Stomach smooth muscle (tissue), 2 donors: ENCODE data around the gene TMC4.
"Not testable (repeated sequence)": the region's sequence is repeated elsewhere in the genome, so short reads cannot be mapped to it uniquely, and the experiment has no call there.

Source experiments
- H3K27ac ChIP-seq: one replicate; pipeline ENCODE4 v1.7.0; 2013; ENCODE audit warnings: mild to moderate bottlenecking, low read length, inconsistent platforms
- H3K27me3 ChIP-seq, 2 donors: one replicate each; pipeline ENCODE4 v1.7.0; 2013; ENCODE audit warnings: low read length in 2 of 2; ENCODE audit not compliant: insufficient read depth in 2 of 2, control insufficient read depth in 1 of 2
- H3K36me3 ChIP-seq, 2 donors: one replicate each; pipeline ENCODE4 v1.7.0; 2013; ENCODE audit warnings: low read length in 2 of 2; ENCODE audit not compliant: control insufficient read depth in 2 of 2, insufficient read depth in 2 of 2
- H3K4me1 ChIP-seq: one replicate; pipeline ENCODE4 v1.7.0; 2013; ENCODE audit warnings: low read length; ENCODE audit not compliant: control insufficient read depth, insufficient read depth
- H3K4me3 ChIP-seq, 2 donors: one replicate each; pipeline ENCODE4 v1.7.0; 2013; ENCODE audit warnings: low read length in 2 of 2
- H3K9ac ChIP-seq, 2 donors: one replicate each; pipeline ENCODE4 v1.7.0; 2013; ENCODE audit warnings: low read length in 2 of 2, mild to moderate bottlenecking in 1 of 2
- H3K9me3 ChIP-seq, 2 donors: one replicate each; pipeline ENCODE4 v1.7.0; 2013; ENCODE audit warnings: low read length in 2 of 2; ENCODE audit not compliant: control insufficient read depth in 2 of 2
- donor health status: healthy.
- donor health status: Pancreatic carcinoma.

The TMC4 gene

GRCh38 chr19:54189735-54190502, 17.0 kb upstream of the TMC4 start:
- Histone ChIP-seq H3K36me3 (peaks cover 10% of the 10 kb centered on the region in 2 donors), H3K4me1 (peaks cover 25% of the 10 kb centered on the region), H3K4me3 (peak overlapping the region; percentile 57 to 91), H3K9me3 (no peaks in the 10 kb centered on the region), H3K27me3 (no peaks in the 10 kb centered on the region), H3K27ac (peak overlapping the region; percentile 97), H3K9ac (peak overlapping the region; percentile 76 to 94)

GRCh38 chr19:54189145-54189734, 16.3 kb upstream of the TMC4 start, which contains the start of gene MBOAT7:
TSS of gene MBOAT7 (minus strand) at chr19:54189580. CDS start at chr19:54188508, 1,072 bp downstream.
- peak within 1 kb of the TSS; percentile 97 for H3K27ac ChIP-seq
- H3K9ac ChIP-seq: peak within 1 kb of the TSS; percentile 76 to 94
- peaks cover 25% of the 10 kb centered on the region for H3K4me1 ChIP-seq
- H3K4me3 ChIP-seq: peak within 1 kb of the TSS; percentile 57 to 91
- H3K36me3 ChIP-seq: peaks cover 10% of the 10 kb centered on the region in 2 donors
- H3K27me3 ChIP-seq: no peaks in the 10 kb centered on the region
- H3K9me3 ChIP-seq: no peaks in the 10 kb centered on the region

DNA sequence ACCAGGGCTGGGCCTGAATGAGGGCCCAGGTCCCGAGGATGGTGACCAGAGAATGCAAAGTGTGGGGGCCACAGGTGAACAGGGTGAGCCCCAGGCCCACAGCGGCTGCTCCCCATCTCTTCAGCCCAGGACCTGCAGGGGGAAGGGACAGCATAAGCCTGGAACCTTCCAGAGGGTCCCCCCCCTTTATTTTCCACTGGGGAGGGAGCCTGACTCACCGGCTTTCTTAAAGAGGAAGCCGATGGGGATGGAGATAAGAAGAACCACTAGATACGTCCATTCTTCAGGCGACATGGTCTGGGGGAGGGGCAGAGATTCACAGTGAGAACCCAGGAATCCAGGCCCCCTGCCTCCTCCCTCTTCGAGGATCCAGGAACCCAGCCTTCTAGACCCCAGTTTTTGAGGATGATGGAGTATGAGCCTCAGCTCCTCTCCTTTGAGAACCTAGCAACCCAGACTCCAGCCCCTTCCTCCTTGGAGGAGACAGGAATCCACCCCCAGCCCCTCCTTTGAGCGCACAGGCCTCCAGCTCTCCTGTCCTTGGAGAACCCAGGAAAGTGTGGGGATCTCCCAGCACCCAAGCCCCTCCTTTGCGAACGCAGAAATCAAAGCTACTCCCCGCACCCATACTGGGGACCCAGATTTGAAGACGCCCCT, 15.4 kb upstream of the TMC4 start:
- H3K4me1 ChIP-seq: peaks cover 25% of the 10 kb centered on the region
- peak overlapping the region; percentile 57 to 91 for H3K4me3 ChIP-seq
- H3K9me3 ChIP-seq: no peaks in the 10 kb centered on the region
- H3K27ac ChIP-seq: peak overlapping the region; percentile 97
- peak overlapping the region; percentile 76 to 94 for H3K9ac ChIP-seq
- H3K36me3 ChIP-seq: peaks cover 5 to 10% of the 10 kb centered on the region in 2 donors
- no peaks in the 10 kb centered on the region for H3K27me3 ChIP-seq

DNA sequence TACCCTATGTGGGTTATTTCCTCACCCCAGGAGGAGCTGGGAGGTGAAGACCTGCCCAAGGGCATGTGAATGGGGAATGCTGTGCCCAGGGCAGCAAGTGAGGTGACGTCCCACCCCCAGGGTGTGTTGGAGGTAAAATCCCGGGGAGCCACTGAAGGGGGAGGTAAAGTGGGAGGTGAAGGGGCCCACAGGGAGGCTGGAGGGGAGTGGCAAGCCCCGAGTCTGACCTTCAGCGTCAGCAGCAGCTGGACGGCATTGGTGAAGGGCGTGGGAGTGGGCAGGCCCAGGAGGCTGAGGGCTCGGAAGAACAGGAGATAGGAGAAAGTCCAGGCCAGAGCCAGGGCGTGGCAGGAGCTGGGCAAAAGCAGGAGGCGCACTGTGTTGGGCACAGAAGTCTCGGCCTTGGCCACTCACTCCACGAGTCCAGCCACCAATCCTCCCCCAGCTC, 14.0 kb upstream of the TMC4 start:
- H3K27ac ChIP-seq: no peak overlapping the region
- H3K9me3 ChIP-seq: no peaks in the 10 kb centered on the region

DNA sequence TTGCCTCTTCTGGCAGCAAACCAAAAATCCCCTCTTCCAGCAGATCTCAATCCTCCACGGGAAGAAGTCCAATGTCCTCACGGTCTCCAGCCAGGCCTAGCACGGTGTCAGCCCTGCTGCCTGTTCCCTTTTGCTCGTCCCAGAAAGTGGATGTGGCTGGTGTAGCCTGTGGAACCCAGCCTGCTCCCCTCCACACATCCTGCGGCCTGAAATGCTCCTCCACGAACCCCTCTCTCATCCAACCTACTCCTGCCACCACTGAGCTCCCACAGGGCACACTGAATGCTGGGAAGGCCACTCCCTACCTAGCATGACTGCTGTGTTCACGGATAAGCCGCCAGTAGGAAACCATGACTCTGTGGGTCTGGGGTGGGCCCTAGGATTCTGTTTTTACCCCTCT, 13.4 kb upstream of the TMC4 start:
- Histone ChIP-seq H3K9ac (no peak overlapping the region), H3K36me3 (peaks cover 0 to 8% of the 10 kb centered on the region in 2 donors), H3K4me3 (no peak overlapping the region), H3K9me3 (no peaks in the 10 kb centered on the region), H3K27me3 (no peaks in the 10 kb centered on the region), H3K27ac (no peak overlapping the region), H3K4me1 (peaks cover 12% of the 10 kb centered on the region)

More for the DNA sequence above, 14.0 kb upstream of the TMC4 start:
- no peak overlapping the region for H3K4me3 ChIP-seq
- H3K9ac ChIP-seq: peak overlapping the region in 1 of 2 donors; percentile 13
- H3K36me3 ChIP-seq: peaks cover 0 to 8% of the 10 kb centered on the region in 2 donors
- H3K27me3 ChIP-seq: no peaks in the 10 kb centered on the region
- H3K4me1 ChIP-seq: peaks cover 18% of the 10 kb centered on the region

DNA sequence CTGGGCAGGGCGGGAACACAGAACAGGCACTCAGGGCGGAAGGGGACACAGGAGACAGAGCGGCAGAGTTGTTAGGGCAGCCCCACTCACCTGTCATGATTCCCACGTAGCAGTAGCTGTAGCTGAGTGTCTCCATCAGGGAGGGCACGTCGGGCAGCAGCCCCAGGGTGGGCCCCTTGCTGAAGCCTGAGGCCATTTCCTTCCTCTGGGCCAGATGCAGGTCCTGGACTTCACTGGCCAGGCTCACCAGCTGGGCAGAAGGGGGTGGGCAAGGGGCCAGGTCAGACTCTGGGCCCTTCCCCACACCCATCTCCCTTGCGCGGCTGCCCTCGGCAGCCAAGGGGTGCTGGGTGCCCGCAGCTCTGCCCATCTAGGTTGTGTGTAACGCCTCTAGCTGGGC, 10.5 kb upstream of the TMC4 start:
- Histone ChIP-seq H3K27ac (no peak overlapping the region), H3K27me3 (no peaks in the 10 kb centered on the region), H3K4me1 (peaks cover 5% of the 10 kb centered on the region), H3K9me3 (no peaks in the 10 kb centered on the region), H3K36me3 (peaks cover 0 to 11% of the 10 kb centered on the region in 2 donors), H3K4me3 (no peak overlapping the region), H3K9ac (no peak overlapping the region)

DNA sequence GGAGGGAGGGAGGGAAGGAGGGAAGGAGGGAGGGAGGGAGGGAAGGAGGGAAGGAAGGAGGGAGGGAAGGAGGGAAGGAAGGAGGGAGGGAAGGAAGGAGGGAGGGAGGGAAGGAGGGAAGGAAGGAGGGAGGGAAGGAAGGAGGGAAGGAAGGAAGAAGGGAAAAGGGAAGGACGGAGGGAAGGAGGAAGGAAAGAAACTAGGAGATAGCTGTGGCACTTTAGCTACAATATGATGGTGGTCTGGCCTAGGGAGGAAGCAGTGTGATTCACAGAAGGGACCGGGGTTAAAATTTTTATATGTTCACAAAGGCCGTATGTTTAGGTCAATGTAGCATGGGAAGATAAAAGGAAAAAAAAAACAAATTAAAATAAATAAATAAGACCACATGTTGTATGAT, 8.9 kb upstream of the TMC4 start:
- not testable (repeated sequence) for H3K27me3 ChIP-seq, H3K4me1 ChIP-seq, H3K9ac ChIP-seq, H3K9me3 ChIP-seq, H3K4me3 ChIP-seq, H3K27ac ChIP-seq
- H3K36me3 ChIP-seq: peaks cover 0 to 11% of the 10 kb centered on the region in 2 donors

DNA sequence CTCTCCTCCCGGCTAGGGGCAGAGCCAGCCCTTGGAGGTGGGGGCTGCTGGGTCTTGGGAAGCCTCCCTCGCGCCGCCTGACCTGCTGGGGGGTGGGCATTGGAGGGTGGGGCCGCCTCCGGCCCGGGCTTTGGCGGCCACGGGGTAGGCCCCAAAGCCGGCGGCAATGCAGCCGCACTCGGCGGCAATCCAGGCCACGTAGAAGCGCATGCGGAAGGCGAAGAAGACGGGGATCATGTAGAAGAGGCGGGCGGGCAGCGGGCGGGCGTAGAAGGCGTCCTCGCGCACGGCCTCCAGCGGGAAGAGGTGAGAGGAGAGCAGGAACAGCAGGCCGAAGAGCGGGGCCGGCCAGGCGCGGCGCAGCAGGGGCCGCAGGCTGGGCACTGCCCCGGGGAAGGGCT, 7.7 kb upstream of the TMC4 start:
- H3K9me3 ChIP-seq: no peaks in the 10 kb centered on the region
- no peak overlapping the region for H3K4me3 ChIP-seq
- H3K27ac ChIP-seq: no peak overlapping the region
- no peak overlapping the region for H3K9ac ChIP-seq
- H3K27me3 ChIP-seq: no peaks in the 10 kb centered on the region
- H3K4me1 ChIP-seq: no peaks in the 10 kb centered on the region
- H3K36me3 ChIP-seq: peaks cover 0 to 10% of the 10 kb centered on the region in 2 donors

DNA sequence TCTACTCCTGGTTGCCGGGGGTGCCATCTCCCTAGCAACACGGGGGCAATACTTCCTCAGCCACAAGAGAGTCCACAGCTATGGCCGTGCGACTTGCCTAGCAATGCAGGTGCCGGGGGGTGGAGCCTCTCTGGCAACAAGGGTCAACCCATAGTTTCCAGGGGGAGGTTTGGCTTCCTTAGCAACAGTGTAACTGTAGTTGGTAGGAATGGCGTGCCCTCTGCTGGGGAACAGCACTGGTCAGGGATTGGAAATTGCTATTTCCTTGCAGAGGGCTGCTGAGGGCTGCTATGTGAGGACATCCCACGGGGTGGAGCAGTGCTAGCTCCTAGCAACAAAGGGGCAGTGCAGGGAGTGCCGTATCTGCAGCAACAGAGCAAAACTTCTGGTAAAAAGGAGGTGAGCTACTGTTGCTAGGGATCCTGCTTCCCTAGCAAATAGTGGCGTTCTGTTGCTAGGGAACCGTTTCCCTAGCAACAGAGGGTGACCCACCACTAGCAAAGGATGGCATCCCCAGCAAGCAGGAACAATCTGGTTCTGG, 7.0 kb upstream of the TMC4 start:
- no peaks in the 10 kb centered on the region for H3K9me3 ChIP-seq
- no peaks in the 10 kb centered on the region for H3K4me1 ChIP-seq
- H3K4me3 ChIP-seq: no peak overlapping the region
- no peaks in the 10 kb centered on the region for H3K27me3 ChIP-seq
- H3K27ac ChIP-seq: no peak overlapping the region
- H3K36me3 ChIP-seq: peaks cover 0 to 10% of the 10 kb centered on the region in 2 donors
- H3K9ac ChIP-seq: no peak overlapping the region

DNA sequence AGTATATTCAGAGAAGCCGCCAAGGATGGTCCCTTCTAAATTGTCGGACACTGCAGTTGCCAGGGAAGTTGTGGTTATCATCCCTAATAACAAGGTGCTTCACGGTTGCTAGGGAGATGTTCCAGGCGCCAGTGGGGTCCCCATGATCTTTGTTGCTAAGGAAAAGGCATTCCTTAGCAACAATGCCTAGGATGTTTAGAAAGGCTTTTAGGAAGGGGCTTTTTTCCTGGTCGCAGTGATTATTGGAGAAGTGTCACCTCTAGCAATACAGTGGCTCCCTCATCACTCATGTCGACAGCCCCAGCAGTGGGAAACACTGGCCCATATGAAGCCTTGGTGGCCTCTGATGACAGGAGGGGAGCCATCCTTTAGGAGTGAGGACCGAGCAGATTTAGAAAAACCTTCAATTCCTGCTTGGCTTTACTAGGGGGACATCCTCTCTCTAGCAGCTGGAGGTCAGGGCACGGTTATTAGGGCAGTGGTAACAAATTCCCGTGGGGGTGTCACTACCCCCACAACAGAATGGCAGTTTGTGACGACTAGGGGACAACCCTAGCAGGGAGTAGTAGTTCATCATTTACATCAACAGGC, 6.4 kb upstream of the TMC4 start:
- no peak overlapping the region for H3K27ac ChIP-seq
- peaks cover 0 to 10% of the 10 kb centered on the region in 2 donors for H3K36me3 ChIP-seq
- H3K9me3 ChIP-seq: no peaks in the 10 kb centered on the region
- H3K9ac ChIP-seq: no peak overlapping the region
- H3K4me3 ChIP-seq: no peak overlapping the region
- H3K27me3 ChIP-seq: no peaks in the 10 kb centered on the region
- no peaks in the 10 kb centered on the region for H3K4me1 ChIP-seq
